Measurements from ENCODE around the gene DENND1A. TPM values are rescaled to one million over a fixed set of nuclear protein-coding genes. Genes with fewer than 3 reads are reported as not detected.
A peak's percentile ranks its signal among the peaks of the same experiment; 100 is the strongest.

Gene DENND1A
- total RNA-seq, 2 experiments from 2014 or later, result 13.9 to 20.3 TPM

- no peaks in the 10 kb centered on the region for H3K36me3 Mint-ChIP-seq
These were observed 458.7 kb downstream of the DENND1A start for GRCh38 chr9:123470991-123471770.

GRCh38 chr9:123470121-123470782 is 459.7 kb downstream of the DENND1A start:
- H3K9me3 Mint-ChIP-seq, result no peaks in the 10 kb centered on the region
- H3K27me3 Mint-ChIP-seq, result no peaks in the 10 kb centered on the region
- DNase-seq (no peak), ATAC-seq (ENCODE audit: low read depth) (no peak)
- H3K4me3 Mint-ChIP-seq, result no peak overlapping the region
- no peaks in the 10 kb centered on the region for H3K4me1 Mint-ChIP-seq
- H3K27ac Mint-ChIP-seq, result no peak overlapping the region
- H3K36me3 Mint-ChIP-seq, result no peaks in the 10 kb centered on the region
- POLR2A ChIA-PET, result no interaction called here

More at GRCh38 chr9:123470991-123471770, 458.7 kb downstream of the DENND1A start:
- Mint-ChIP-seq H3K9me3 (no peaks in the 10 kb centered on the region), H3K4me1 (no peaks in the 10 kb centered on the region), H3K27me3 (no peaks in the 10 kb centered on the region), H3K27ac (no peak overlapping the region), H3K4me3 (no peak overlapping the region)
- no peak for DNase-seq
- ATAC-seq (ENCODE audit: low read depth), result no peak
- POLR2A ChIA-PET, result no interaction called here

GRCh38 chr9:123469282-123469681 is 460.6 kb downstream of the DENND1A start:
- H3K4me3 Mint-ChIP-seq, result no peak overlapping the region
- H3K27me3 Mint-ChIP-seq, result no peaks in the 10 kb centered on the region
- POLR2A ChIA-PET, result no interaction called here
- H3K27ac Mint-ChIP-seq, result no peak overlapping the region
- no peaks in the 10 kb centered on the region for H3K4me1 Mint-ChIP-seq
- ATAC-seq (ENCODE audit: low read depth), result no peak
- H3K36me3 Mint-ChIP-seq, result no peaks in the 10 kb centered on the region
- DNase-seq, result no peak
- no peaks in the 10 kb centered on the region for H3K9me3 Mint-ChIP-seq

- H3K27ac Mint-ChIP-seq, result no peak overlapping the region
- H3K4me3 Mint-ChIP-seq, result no peak overlapping the region
- no peaks in the 10 kb centered on the region for H3K9me3 Mint-ChIP-seq
- H3K27me3 Mint-ChIP-seq, result no peaks in the 10 kb centered on the region
- DNase-seq (no peak), ATAC-seq (ENCODE audit: low read depth) (no peak)
- H3K36me3 Mint-ChIP-seq, result no peaks in the 10 kb centered on the region
- POLR2A ChIA-PET, result no interaction called here
- no peaks in the 10 kb centered on the region for H3K4me1 Mint-ChIP-seq
These were observed 461.4 kb downstream of the DENND1A start for GRCh38 chr9:123468541-123468940.

GRCh38 chr9:123465304-123465703 is 464.6 kb downstream of the DENND1A start:
- no peaks in the 10 kb centered on the region for H3K27me3 Mint-ChIP-seq
- H3K9me3 Mint-ChIP-seq, result no peaks in the 10 kb centered on the region
- no peak overlapping the region for H3K27ac Mint-ChIP-seq
- no peak for ATAC-seq (ENCODE audit: low read depth)
- no peak overlapping the region for H3K4me3 Mint-ChIP-seq
- DNase-seq, result no peak
- POLR2A ChIA-PET, result no interaction called here
- no peaks in the 10 kb centered on the region for H3K36me3 Mint-ChIP-seq
- H3K4me1 Mint-ChIP-seq, result no peaks in the 10 kb centered on the region

GRCh38 chr9:123460091-123460490 is 469.8 kb downstream of the DENND1A start:
- POLR2A ChIA-PET, result no interaction called here
- H3K27me3 Mint-ChIP-seq, result no peaks in the 10 kb centered on the region

GRCh38 chr9:123457583-123457982 is 472.3 kb downstream of the DENND1A start:
- no peaks in the 10 kb centered on the region for H3K36me3 Mint-ChIP-seq
- no peak overlapping the region for H3K27ac Mint-ChIP-seq
- ATAC-seq (ENCODE audit: low read depth), result no peak
- no peaks in the 10 kb centered on the region for H3K27me3 Mint-ChIP-seq
- DNase-seq, result no peak
- POLR2A ChIA-PET, result interaction anchor here (0.7 kb wide), 1 partner anchor 126 kb away, joined by 3 read pairs; no protein-coding TSS in a partner anchor
- no peak overlapping the region for H3K4me3 Mint-ChIP-seq
- no peaks in the 10 kb centered on the region for H3K9me3 Mint-ChIP-seq
- no peaks in the 10 kb centered on the region for H3K4me1 Mint-ChIP-seq

More at GRCh38 chr9:123460091-123460490, 469.8 kb downstream of the DENND1A start:
- Mint-ChIP-seq H3K4me1 (no peaks in the 10 kb centered on the region), H3K27ac (no peak overlapping the region), H3K9me3 (no peaks in the 10 kb centered on the region), H3K36me3 (no peaks in the 10 kb centered on the region), H3K4me3 (no peak overlapping the region)
- ATAC-seq (ENCODE audit: low read depth), result no peak
- DNase-seq, result peak; percentile 0

- no peak for ATAC-seq (ENCODE audit: low read depth)
- POLR2A ChIA-PET, result no interaction called here
- Mint-ChIP-seq H3K4me3 (no peak overlapping the region), H3K27me3 (no peaks in the 10 kb centered on the region), H3K9me3 (no peaks in the 10 kb centered on the region), H3K36me3 (peaks cover 3% of the 10 kb centered on the region), H3K27ac (no peak overlapping the region), H3K4me1 (no peaks in the 10 kb centered on the region)
- peak; percentile 1 for DNase-seq
These were observed 473.9 kb downstream of the DENND1A start for GRCh38 chr9:123456011-123456410.

GRCh38 chr9:123455187-123455586 is 474.7 kb downstream of the DENND1A start:
- no peaks in the 10 kb centered on the region for H3K9me3 Mint-ChIP-seq
- ATAC-seq (ENCODE audit: low read depth) (no peak), DNase-seq (peak; percentile 10)
- H3K27ac Mint-ChIP-seq, result no peak overlapping the region
- peaks cover 3% of the 10 kb centered on the region for H3K36me3 Mint-ChIP-seq
- H3K4me1 Mint-ChIP-seq, result no peaks in the 10 kb centered on the region
- H3K4me3 Mint-ChIP-seq, result no peak overlapping the region
- H3K27me3 Mint-ChIP-seq, result no peaks in the 10 kb centered on the region
- POLR2A ChIA-PET, result no interaction called here

GRCh38 chr9:123454361-123454760 is 475.6 kb downstream of the DENND1A start:
- ATAC-seq (ENCODE audit: low read depth) (no peak), DNase-seq (peak; percentile 8)
- Mint-ChIP-seq H3K4me1 (no peaks in the 10 kb centered on the region), H3K9me3 (no peaks in the 10 kb centered on the region), H3K27ac (no peak overlapping the region), H3K4me3 (no peak overlapping the region), H3K27me3 (no peaks in the 10 kb centered on the region), H3K36me3 (peaks cover 3% of the 10 kb centered on the region)
- POLR2A ChIA-PET, result no interaction called here

GRCh38 chr9:123453831-123454321 is 476.1 kb downstream of the DENND1A start:
- POLR2A ChIA-PET, result no interaction called here
- peak; percentile 17 for DNase-seq

GRCh38 chr9:123453076-123453667 is 476.8 kb downstream of the DENND1A start:
- H3K27ac Mint-ChIP-seq, result no peak overlapping the region
- peaks cover 3% of the 10 kb centered on the region for H3K36me3 Mint-ChIP-seq
- no peaks in the 10 kb centered on the region for H3K27me3 Mint-ChIP-seq
- H3K4me1 Mint-ChIP-seq, result no peaks in the 10 kb centered on the region
- POLR2A ChIA-PET, result no interaction called here
- no peak overlapping the region for H3K4me3 Mint-ChIP-seq
- ATAC-seq (ENCODE audit: low read depth) (no peak), DNase-seq (peak; percentile 4)
- H3K9me3 Mint-ChIP-seq, result no peaks in the 10 kb centered on the region

More at GRCh38 chr9:123453831-123454321, 476.1 kb downstream of the DENND1A start:
- H3K27ac Mint-ChIP-seq, result no peak overlapping the region
- H3K9me3 Mint-ChIP-seq, result no peaks in the 10 kb centered on the region
- H3K27me3 Mint-ChIP-seq, result no peaks in the 10 kb centered on the region
- H3K4me3 Mint-ChIP-seq, result no peak overlapping the region
- ATAC-seq (ENCODE audit: low read depth), result no peak
- H3K4me1 Mint-ChIP-seq, result no peaks in the 10 kb centered on the region
- H3K36me3 Mint-ChIP-seq, result peaks cover 3% of the 10 kb centered on the region

GRCh38 chr9:123450996-123451395 is 478.9 kb downstream of the DENND1A start:
- Mint-ChIP-seq H3K27ac (no peak overlapping the region), H3K27me3 (no peaks in the 10 kb centered on the region), H3K9me3 (no peaks in the 10 kb centered on the region), H3K4me1 (no peaks in the 10 kb centered on the region), H3K36me3 (peaks cover 3% of the 10 kb centered on the region), H3K4me3 (no peak overlapping the region)
- POLR2A ChIA-PET, result no interaction called here
- DNase-seq (no peak), ATAC-seq (ENCODE audit: low read depth) (no peak)
